ENCODE results near the gene NOS1AP. TPM values are rescaled to one million over a fixed set of nuclear protein-coding genes. Genes with fewer than 3 reads are reported as not detected.

NOS1AP gene
- total and polyA plus RNA-seq, 3 experiments from 2014 or later: 0.07 TPM; not detected in 2

DNA sequence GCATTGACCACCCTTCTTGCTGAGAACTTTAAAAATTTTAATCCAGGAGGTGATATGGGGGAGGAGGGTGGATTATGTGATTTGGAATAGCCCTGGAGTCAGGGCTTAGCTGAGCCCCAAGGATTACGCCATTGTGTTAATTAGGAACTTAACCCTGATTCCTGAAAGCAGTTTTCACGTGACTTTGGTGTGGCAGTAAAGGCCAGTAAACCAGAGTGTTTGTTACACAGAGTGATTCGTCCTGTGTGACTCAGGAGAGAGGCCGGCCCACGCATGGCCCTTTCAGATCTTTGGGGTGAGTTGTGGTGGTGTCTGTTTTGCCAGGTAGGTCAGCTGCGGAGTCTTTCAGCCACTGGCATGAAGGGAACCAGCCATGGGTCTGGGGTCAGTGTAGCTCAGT, 107.6 kb downstream of the NOS1AP start:
- DNase-seq: no peak
- ChIA-PET CTCF (no interaction called here), POLR2A (no interaction called here)
- Histone ChIP-seq H3K36me3 (ENCODE audit: insufficient read depth, low read length) (no peaks in the 10 kb centered on the region), H3K4me1 (ENCODE audit: insufficient read depth, low read length) (no peaks in the 10 kb centered on the region), H3K27me3 (ENCODE audit: insufficient read depth, low read length, poor library complexity, severe bottlenecking) (no peaks in the 10 kb centered on the region), H3K9me3 (ENCODE audit: low read length) (no peaks in the 10 kb centered on the region), H3K4me3 (ENCODE audit: low read length) (no peak overlapping the region), H3K27ac (ENCODE audit: low read depth, low read length) (no peak overlapping the region)
- H3K4me1 Mint-ChIP-seq: no peaks in the 10 kb centered on the region
- no peaks in the 10 kb centered on the region for H3K36me3 Mint-ChIP-seq
- no peak overlapping the region for H3K4me3 Mint-ChIP-seq
- H3K27ac Mint-ChIP-seq: no peak overlapping the region
- H3K9me3 Mint-ChIP-seq: no peaks in the 10 kb centered on the region
- peaks cover 10 to 17% of the 10 kb centered on the region in 2 donors for H3K27me3 Mint-ChIP-seq

- Histone ChIP-seq H3K4me3 (ENCODE audit: low read length) (no peak overlapping the region), H3K27me3 (ENCODE audit: insufficient read depth, low read length, poor library complexity, severe bottlenecking) (no peaks in the 10 kb centered on the region), H3K36me3 (ENCODE audit: insufficient read depth, low read length) (no peaks in the 10 kb centered on the region), H3K4me1 (ENCODE audit: insufficient read depth, low read length) (no peaks in the 10 kb centered on the region), H3K27ac (ENCODE audit: low read depth, low read length) (no peak overlapping the region), H3K9me3 (ENCODE audit: low read length) (no peaks in the 10 kb centered on the region)
- no peak for DNase-seq
- Mint-ChIP-seq H3K9me3 (no peaks in the 10 kb centered on the region), H3K27me3 (peaks cover 10 to 18% of the 10 kb centered on the region in 2 donors), H3K4me3 (no peak overlapping the region), H3K27ac (no peak overlapping the region), H3K36me3 (no peaks in the 10 kb centered on the region), H3K4me1 (no peaks in the 10 kb centered on the region)
- ChIA-PET POLR2A (no interaction called here), CTCF (no interaction called here)
Measured at GRCh38 chr1:162178432-162178831, 108.9 kb downstream of the NOS1AP start.

GRCh38 chr1:162179121-162179520, 109.6 kb downstream of the NOS1AP start:
- Histone ChIP-seq H3K9me3 (ENCODE audit: low read length) (no peaks in the 10 kb centered on the region), H3K36me3 (ENCODE audit: insufficient read depth, low read length) (no peaks in the 10 kb centered on the region), H3K4me3 (ENCODE audit: low read length) (no peak overlapping the region), H3K27me3 (ENCODE audit: insufficient read depth, low read length, poor library complexity, severe bottlenecking) (no peaks in the 10 kb centered on the region), H3K27ac (ENCODE audit: low read depth, low read length) (no peak overlapping the region), H3K4me1 (ENCODE audit: insufficient read depth, low read length) (no peaks in the 10 kb centered on the region)
- Mint-ChIP-seq H3K9me3 (no peaks in the 10 kb centered on the region), H3K4me1 (no peaks in the 10 kb centered on the region), H3K36me3 (no peaks in the 10 kb centered on the region), H3K27ac (no peak overlapping the region), H3K27me3 (peaks cover 10 to 18% of the 10 kb centered on the region in 2 donors), H3K4me3 (no peak overlapping the region)
- CTCF ChIA-PET: no interaction called here
- no peak for DNase-seq
- POLR2A ChIA-PET: no interaction called here

- ChIA-PET POLR2A (no interaction called here), CTCF (no interaction called here)
- Histone ChIP-seq H3K9me3 (ENCODE audit: low read length) (no peaks in the 10 kb centered on the region), H3K4me3 (ENCODE audit: low read length) (no peak overlapping the region), H3K27me3 (ENCODE audit: insufficient read depth, low read length, poor library complexity, severe bottlenecking) (no peaks in the 10 kb centered on the region), H3K36me3 (ENCODE audit: insufficient read depth, low read length) (no peaks in the 10 kb centered on the region), H3K4me1 (ENCODE audit: insufficient read depth, low read length) (no peaks in the 10 kb centered on the region), H3K27ac (ENCODE audit: low read depth, low read length) (no peak overlapping the region)
- Mint-ChIP-seq H3K27ac (no peak overlapping the region), H3K4me3 (no peak overlapping the region), H3K36me3 (no peaks in the 10 kb centered on the region), H3K4me1 (no peaks in the 10 kb centered on the region), H3K9me3 (no peaks in the 10 kb centered on the region), H3K27me3 (peaks cover 8 to 18% of the 10 kb centered on the region in 2 donors)
- DNase-seq: no peak
Measured at GRCh38 chr1:162180813-162181212, 111.3 kb downstream of the NOS1AP start.

GRCh38 chr1:162182090-162182489, 112.6 kb downstream of the NOS1AP start:
- H3K36me3 ChIP-seq (ENCODE audit: insufficient read depth, low read length): no peaks in the 10 kb centered on the region
- H3K4me3 ChIP-seq (ENCODE audit: low read length): no peak overlapping the region
- Mint-ChIP-seq H3K27me3 (peaks cover 8 to 17% of the 10 kb centered on the region in 2 donors), H3K4me3 (no peak overlapping the region), H3K27ac (no peak overlapping the region), H3K4me1 (no peaks in the 10 kb centered on the region), H3K9me3 (peaks cover 0 to 4% (median 0%) of the 10 kb centered on the region in 5 donors), H3K36me3 (peaks cover 0 to 4% (median 0%) of the 10 kb centered on the region in 3 donors)
- ChIA-PET CTCF (no interaction called here), POLR2A (no interaction called here)
- H3K4me1 ChIP-seq (ENCODE audit: insufficient read depth, low read length): no peaks in the 10 kb centered on the region
- no peaks in the 10 kb centered on the region for H3K27me3 ChIP-seq (ENCODE audit: insufficient read depth, low read length, poor library complexity, severe bottlenecking)
- no peak for DNase-seq
- H3K9me3 ChIP-seq (ENCODE audit: low read length): no peaks in the 10 kb centered on the region
- no peak overlapping the region for H3K27ac ChIP-seq (ENCODE audit: low read depth, low read length)

GRCh38 chr1:162185314-162186025, 116.0 kb downstream of the NOS1AP start:
- Mint-ChIP-seq H3K27me3 (peaks cover 4 to 9% of the 10 kb centered on the region in 2 donors), H3K4me1 (no peaks in the 10 kb centered on the region), H3K9me3 (peaks cover 0 to 4% (median 0%) of the 10 kb centered on the region in 5 donors), H3K36me3 (peaks cover 0 to 4% (median 0%) of the 10 kb centered on the region in 3 donors), H3K4me3 (no peak overlapping the region), H3K27ac (no peak overlapping the region)
- POLR2A ChIA-PET: no interaction called here
- no peak for DNase-seq
- Histone ChIP-seq H3K4me1 (ENCODE audit: insufficient read depth, low read length) (no peaks in the 10 kb centered on the region), H3K9me3 (ENCODE audit: low read length) (no peaks in the 10 kb centered on the region), H3K4me3 (ENCODE audit: low read length) (no peak overlapping the region), H3K27ac (ENCODE audit: low read depth, low read length) (no peak overlapping the region), H3K27me3 (ENCODE audit: insufficient read depth, low read length, poor library complexity, severe bottlenecking) (no peaks in the 10 kb centered on the region), H3K36me3 (ENCODE audit: insufficient read depth, low read length) (no peaks in the 10 kb centered on the region)
- CTCF ChIA-PET: interaction anchor here (1.0 kb wide), 1 partner anchor 33 kb away, joined by 3 read pairs; no protein-coding TSS in a partner anchor

- Mint-ChIP-seq H3K36me3 (peaks cover 0 to 4% (median 0%) of the 10 kb centered on the region in 3 donors), H3K9me3 (peaks cover 0 to 4% (median 0%) of the 10 kb centered on the region in 5 donors), H3K27ac (no peak overlapping the region), H3K4me3 (no peak overlapping the region), H3K4me1 (no peaks in the 10 kb centered on the region), H3K27me3 (peaks cover 4 to 9% of the 10 kb centered on the region in 2 donors)
- H3K27me3 ChIP-seq (ENCODE audit: insufficient read depth, low read length, poor library complexity, severe bottlenecking): no peaks in the 10 kb centered on the region
- H3K9me3 ChIP-seq (ENCODE audit: low read length): no peaks in the 10 kb centered on the region
- ChIA-PET POLR2A (no interaction called here), CTCF (no interaction called here)
- H3K4me3 ChIP-seq (ENCODE audit: low read length): no peak overlapping the region
- no peak overlapping the region for H3K27ac ChIP-seq (ENCODE audit: low read depth, low read length)
- no peaks in the 10 kb centered on the region for H3K36me3 ChIP-seq (ENCODE audit: insufficient read depth, low read length)
- DNase-seq: no peak
- no peaks in the 10 kb centered on the region for H3K4me1 ChIP-seq (ENCODE audit: insufficient read depth, low read length)
Measured at GRCh38 chr1:162186026-162186374, 116.5 kb downstream of the NOS1AP start.

GRCh38 chr1:162186406-162186805, 116.9 kb downstream of the NOS1AP start:
- CTCF ChIA-PET: no interaction called here

More at GRCh38 chr1:162186406-162186805, 116.9 kb downstream of the NOS1AP start:
- H3K36me3 ChIP-seq (ENCODE audit: insufficient read depth, low read length): no peaks in the 10 kb centered on the region
- DNase-seq: no peak
- Mint-ChIP-seq H3K4me1 (no peaks in the 10 kb centered on the region), H3K4me3 (no peak overlapping the region), H3K9me3 (peaks cover 0 to 4% (median 0%) of the 10 kb centered on the region in 5 donors), H3K27ac (no peak overlapping the region), H3K36me3 (peaks cover 0 to 4% (median 0%) of the 10 kb centered on the region in 3 donors), H3K27me3 (peaks cover 4 to 9% of the 10 kb centered on the region in 2 donors)
- no peaks in the 10 kb centered on the region for H3K27me3 ChIP-seq (ENCODE audit: insufficient read depth, low read length, poor library complexity, severe bottlenecking)
- no peaks in the 10 kb centered on the region for H3K9me3 ChIP-seq (ENCODE audit: low read length)
- no peak overlapping the region for H3K27ac ChIP-seq (ENCODE audit: low read depth, low read length)
- H3K4me1 ChIP-seq (ENCODE audit: insufficient read depth, low read length): no peaks in the 10 kb centered on the region
- POLR2A ChIA-PET: no interaction called here
- H3K4me3 ChIP-seq (ENCODE audit: low read length): no peak overlapping the region

Data from CD8-positive, alpha-beta memory T cell (primary cell).